HG03025 (cell line): ENCODE results near the gene SLC12A4.

ENCODE experiments used
- ATAC-seq: cut with Tn5 transposase; IDR thresholded peaks from one replicate; pipeline ENCODE4 v1.9.1; 2021; ENCODE audit warnings: mild to moderate bottlenecking, moderate library complexity; ENCODE audit not compliant: unreplicated experiment, low FRiP score

SLC12A4 gene

GRCh38 chr16:67907397-67908180 is 60.8 kb downstream of the SLC12A4 start:
- ATAC-seq = no peak

DNA sequence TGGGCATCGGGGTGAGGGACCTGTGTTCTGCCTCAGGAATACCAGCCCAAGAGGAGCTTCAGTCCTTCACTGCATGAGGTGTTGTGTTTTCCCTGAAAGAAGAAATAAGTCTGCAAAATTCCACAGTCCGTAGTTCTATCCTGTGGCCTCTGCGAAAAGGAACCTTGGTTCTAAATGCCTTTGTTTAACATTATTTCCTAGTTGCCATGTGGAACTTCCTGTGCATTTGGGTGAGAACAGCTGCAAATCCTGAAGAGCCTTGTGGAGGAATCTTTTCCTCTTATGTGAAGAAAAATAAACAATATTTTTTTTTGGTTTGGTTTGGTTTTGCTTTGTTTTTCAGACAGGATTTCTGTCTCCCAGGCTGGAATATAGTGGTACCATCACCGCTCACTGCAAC is 65.6 kb downstream of the SLC12A4 start:
- no peak for ATAC-seq

DNA sequence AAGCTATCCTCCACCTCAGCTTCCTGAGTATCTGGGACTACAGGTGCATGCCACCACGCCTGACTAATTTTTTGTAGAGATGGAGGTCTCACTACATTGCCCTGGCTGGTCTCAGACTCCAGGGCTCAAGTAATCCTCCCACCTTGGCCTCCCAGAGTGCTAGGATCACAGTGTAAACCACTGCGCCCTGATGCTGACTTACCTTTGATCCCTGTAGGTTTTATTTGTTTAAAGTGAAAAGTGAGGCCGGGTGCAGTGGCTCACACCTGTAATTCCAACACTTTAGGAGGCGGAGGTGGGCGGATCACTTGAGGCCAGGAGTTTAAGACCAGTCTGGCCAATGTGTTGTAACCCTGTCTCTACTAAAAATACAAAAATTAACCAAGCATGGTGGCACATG is 66.7 kb downstream of the SLC12A4 start:
- ATAC-seq = no peak

GRCh38 chr16:67897231-67897630 is 71.2 kb downstream of the SLC12A4 start:
- ATAC-seq = no peak

DNA sequence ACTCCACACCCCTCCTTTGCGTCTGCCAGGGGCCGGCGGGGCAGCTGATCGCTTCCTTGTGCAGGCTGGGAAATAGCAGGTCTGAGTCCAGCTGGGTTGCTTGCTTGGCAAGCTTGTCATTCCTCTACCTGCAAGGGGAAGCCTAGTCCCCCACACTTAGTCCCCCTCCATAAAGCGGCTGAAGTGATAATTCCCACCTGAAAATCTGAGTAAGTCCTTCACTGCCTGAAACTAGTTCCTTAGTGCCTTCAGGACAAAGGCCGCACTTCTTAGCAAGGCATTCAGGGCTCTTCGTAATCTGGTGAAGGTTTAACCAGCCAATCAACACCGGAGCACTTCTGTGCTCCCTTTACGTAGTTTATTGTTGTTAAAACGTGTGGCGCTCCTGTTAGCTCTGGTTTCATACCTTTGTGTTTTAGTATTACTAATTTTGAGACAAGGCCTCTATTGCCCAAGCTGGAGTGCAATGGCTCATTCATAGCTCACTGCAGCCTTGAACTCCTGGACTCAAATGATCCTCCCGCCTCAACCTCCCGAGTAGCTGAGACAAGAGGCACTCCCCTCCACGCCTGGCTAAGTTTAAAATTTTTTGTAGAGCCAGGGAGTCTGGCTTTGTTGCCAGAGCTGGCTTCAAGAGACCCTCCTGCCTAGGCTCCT is 74.6 kb downstream of the SLC12A4 start:
- no peak for ATAC-seq
